Epithelial cell of esophagus (primary cell): ENCODE measurements around the gene PDE4B.

Experiments
- DNase-seq: peaks from one replicate; pipeline ENCODE4 v3.0.0; 2010; ENCODE audit warnings: low read depth
- H3K4me3 ChIP-seq: 2 replicates; pipeline ENCODE4 v1.5.1; 2011; ENCODE audit warnings: mild to moderate bottlenecking, low read length, control low read depth
- CTCF ChIP-seq: IDR thresholded peaks from 2 replicates; pipeline ENCODE4 v1.5.1; 2011; ENCODE audit warnings: low read depth, mild to moderate bottlenecking, low read length, control low read depth, inconsistent platforms; ENCODE audit not compliant: insufficient read depth; ENCODE audit errors: missing control alignments

The PDE4B gene

GRCh38 chr1:65946376-65946775 is 153.7 kb downstream of the PDE4B start:
- H3K4me3 ChIP-seq = no peak overlapping the region
- no peak for TF ChIP-seq CTCF
- no peak for DNase-seq

GRCh38 chr1:65946960-65947359 is 154.3 kb downstream of the PDE4B start:
- no peak overlapping the region for H3K4me3 ChIP-seq
- no peak for TF ChIP-seq CTCF
- DNase-seq = no peak

- no peak for TF ChIP-seq CTCF
- H3K4me3 ChIP-seq = no peak overlapping the region
- DNase-seq = peak; percentile 4
Observed at GRCh38 chr1:65948609-65949229, 156.0 kb downstream of the PDE4B start.

- DNase-seq = no peak
- TF ChIP-seq CTCF = no peak
- H3K4me3 ChIP-seq = no peak overlapping the region
Observed at GRCh38 chr1:65949230-65949626, 156.5 kb downstream of the PDE4B start.

- no peak for DNase-seq
Observed at GRCh38 chr1:65949933-65950332, 157.2 kb downstream of the PDE4B start.

GRCh38 chr1:65952696-65953095 is 160.0 kb downstream of the PDE4B start:
- no peak for DNase-seq
- H3K4me3 ChIP-seq = no peak overlapping the region
- no peak for TF ChIP-seq CTCF

More at GRCh38 chr1:65949933-65950332, 157.2 kb downstream of the PDE4B start:
- H3K4me3 ChIP-seq = no peak overlapping the region
- TF ChIP-seq CTCF = no peak

- TF ChIP-seq CTCF = no peak
- DNase-seq = no peak
- H3K4me3 ChIP-seq = no peak overlapping the region
Observed at GRCh38 chr1:65953170-65953569, 160.5 kb downstream of the PDE4B start.
